Adrenal gland (tissue), 12 donors: ENCODE measurements around the gene EIPR1. TPM values are rescaled to one million over a fixed set of nuclear protein-coding genes. Genes with fewer than 3 reads are reported as not detected.

ENCODE experiments used
- DNase-seq, 7 donors: peaks; one replicate each; pipeline ENCODE4 v3.0.0-alpha.2; 2019 to 2020
- H3K27ac ChIP-seq, 5 donors: fragments of 200-600 bp; sonication (generic) in 4 of 5; 1 replicate in 3 of 5; 2 replicates in 2 of 5; pipeline versions ENCODE4 v1.5.1 to v1.8.0; 2016 to 2020; ENCODE audit warnings: mild to moderate bottlenecking in 1 of 5
- H3K27me3 ChIP-seq: fragments of 200-600 bp; 2 replicates; pipeline ENCODE4 v1.8.0; 2021
- H3K36me3 ChIP-seq, 2 donors: fragments of 200-600 bp; replicated peaks in 1 of 2; 1 replicate in 1 of 2; 2 replicates in 1 of 2; pipeline versions ENCODE4 v1.5.1 to v1.8.0; 2018 to 2022
- H3K4me1 ChIP-seq, 2 donors: fragments of 200-600 bp; replicated peaks in 1 of 2; 1 replicate in 1 of 2; 2 replicates in 1 of 2; pipeline versions ENCODE4 v1.5.1 to v1.8.0; 2018 to 2021
- H3K4me3 ChIP-seq, 4 donors: fragments of 200-600 bp; sonication (generic) in 3 of 4; one replicate each; pipeline ENCODE4 v1.5.1; 2016 to 2018
- H3K9me3 ChIP-seq, 3 donors: fragments of 200-600 bp; sonication (generic) in 1 of 3; replicated peaks in 1 of 3; 1 replicate in 2 of 3; 2 replicates in 1 of 3; pipeline versions ENCODE4 v1.5.1 to v1.8.0; 2016 to 2021
- CTCF ChIP-seq, 6 experiments: fragments of 450-650 bp in 4 of 6; fragments of 200-600 bp in 2 of 6; sonication (generic) in 1 of 6; IDR thresholded peaks; 1 replicate in 5 of 6; 2 replicates in 1 of 6; pipeline versions ENCODE4 v1.5.1 to v1.8.0; 2016 to 2021; ENCODE audit warnings: antibody characterized with exemption in 6 of 6, mild to moderate bottlenecking in 2 of 6, moderate library complexity in 1 of 6
- POLR2A ChIP-seq, 2 donors: fragments of 450-650 bp; IDR thresholded peaks; one replicate each; pipeline ENCODE4 v1.6.1; 2017; ENCODE audit warnings: antibody characterized with exemption in 2 of 2, mild to moderate bottlenecking in 2 of 2, moderate library complexity in 1 of 2
- WGBS, 4 donors: extraction: QIAGEN DNeasy Blood & Tissue Kit in 2 of 4; methylation state at CpG; one replicate each; pipeline versions ENCODE4 v1.1.5 to v1.1.7; 2013 to 2017; 5-methylcytosine and 5-hydroxymethylcytosine counted together
- intact Hi-C, 2 donors: fragments of 100-400 bp; cut with DNase I; formaldehyde crosslinking; loops; one replicate each; pipeline versions ENCODE4 v1.14.1 to v1.15.0; 2022 to 2023
- polyA plus RNA-seq, 3 donors: library from polyadenylated mRNA; stranded (reverse); fragments of 200-250 nt in 2 of 3; fragments of 350-450 nt in 1 of 3; fragmentation: Illumina TruSeq in 1 of 3; extraction: RNeasy Lipid Tissue Mini Kit (QIAGEN cat#74804) in 1 of 3; gene quantifications; one replicate each; pipeline ENCODE4 v1.2.3, GENCODE V29; 2013 to 2014
- total RNA-seq, 9 donors: library from RNA; depleted of rRNA in 4 of 9; stranded (reverse); fragments of >200 nt in 4 of 9; fragments of 120-200 nt in 1 of 9; fragmentation: NEBNext Ultra II Directional in 1 of 9; extraction: Animal tissue kit (Norgen Biotek cat#: 25700) in 1 of 9; gene quantifications; one replicate each; pipeline versions ENCODE4 v1.1.0 to v1.2.4, GENCODE V29; 2013 to 2023
- donor health status: healthy with polysubstance abuse.
- donor health status: Bipolar disorder and iron deficiency.
- donor health status: DM: yes; HTN: yes; CAD: no.
- donor health status: DM: no; HTN: no; CAD: no.
- donor health status: DM: no; HTN: no; CAD: no.
- donor health status: DM: yes; HTN: yes; CAD: no.

EIPR1 gene
- total and polyA plus RNA-seq, 12 donors: 10.3 to 37.9 (median 28.5) TPM

DNA sequence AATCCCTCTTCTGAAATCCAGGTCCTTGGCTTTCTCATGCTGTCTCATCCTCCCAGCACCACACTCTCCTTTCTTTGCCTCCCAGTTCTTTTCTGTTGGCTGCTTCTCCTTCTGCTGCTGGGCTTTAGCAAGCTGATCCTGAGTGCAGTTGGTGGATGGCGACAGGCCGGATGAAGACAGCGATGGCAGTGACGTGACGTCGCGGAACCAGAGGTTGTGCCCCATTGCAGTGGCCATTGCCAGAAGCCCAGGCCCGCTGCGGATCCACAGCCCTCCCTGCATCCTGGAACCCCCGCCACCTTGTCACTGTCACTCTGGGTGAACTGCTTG lies 75.2 kb downstream of the EIPR1 start:
- peak overlapping the region; percentile 76 to 99 (median 93) for H3K27ac ChIP-seq
- intact Hi-C loops: loop anchor here in 1 of 2 donors (10.0 kb wide), 1 partner anchor 298 kb away; no protein-coding TSS in a partner anchor
- peaks cover 5 to 32% of the 10 kb centered on the region in 2 donors for H3K4me1 ChIP-seq
- no peaks in the 10 kb centered on the region for H3K9me3 ChIP-seq
- WGBS, 4 donors: 44 to 56% (median 52%) methylated on average over 10 of the region's 10 CpGs
- peak overlapping the region in 1 of 4 donors; percentile 44 for H3K4me3 ChIP-seq
- no peaks in the 10 kb centered on the region for H3K36me3 ChIP-seq
- no peaks in the 10 kb centered on the region for H3K27me3 ChIP-seq
- TF ChIP-seq POLR2A (IDR thresholded peaks at IDR 0.05) (no peak), CTCF (IDR thresholded peaks at IDR 0.05) (no peak)
- peak in 5 of 7 donors; percentile 49 to 80 (median 61) for DNase-seq

DNA sequence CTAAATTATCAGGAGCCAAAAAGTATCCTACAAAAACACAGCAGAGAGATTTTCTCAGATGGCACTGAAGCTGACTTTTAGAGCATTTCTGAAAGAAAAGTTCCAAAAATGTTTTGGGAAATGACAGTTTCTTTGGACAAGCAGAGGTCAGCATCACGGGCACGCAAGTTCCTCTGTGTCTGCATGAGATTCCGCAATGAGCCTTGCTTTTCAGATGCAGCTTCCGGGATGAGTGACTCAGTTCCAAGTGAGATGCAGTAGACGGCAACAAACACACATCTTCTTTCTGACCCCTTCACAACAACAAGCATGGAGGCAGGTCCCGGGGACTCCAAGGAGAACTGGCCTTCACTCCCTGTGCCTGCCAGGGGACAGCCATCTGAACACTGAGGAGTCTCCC lies 76.6 kb downstream of the EIPR1 start:
- peaks cover 5 to 32% of the 10 kb centered on the region in 2 donors for H3K4me1 ChIP-seq
- TF ChIP-seq CTCF (IDR thresholded peaks at IDR 0.05): no peak
- peak in 1 of 2 donors; percentile 49 for TF ChIP-seq POLR2A (IDR thresholded peaks at IDR 0.05)
- H3K9me3 ChIP-seq: no peaks in the 10 kb centered on the region
- 30 to 50% (median 40%) methylated on average over 5 to 6 of the region's 6 CpGs for WGBS, 4 donors
- peak in 6 of 7 donors; percentile 65 to 86 (median 72) for DNase-seq
- no peak overlapping the region for H3K4me3 ChIP-seq
- H3K27ac ChIP-seq: peak overlapping the region; percentile 76 to 99 (median 93)
- intact Hi-C loops: loop anchor here in 1 of 2 donors (2.0 to 10.0 kb wide), 2 partner anchors 18 to 296 kb away; no protein-coding TSS in a partner anchor
- H3K27me3 ChIP-seq: no peaks in the 10 kb centered on the region
- no peaks in the 10 kb centered on the region for H3K36me3 ChIP-seq

- Histone ChIP-seq H3K4me3 (no peak overlapping the region), H3K4me1 (peaks cover 5 to 32% of the 10 kb centered on the region in 2 donors), H3K9me3 (no peaks in the 10 kb centered on the region), H3K36me3 (no peaks in the 10 kb centered on the region), H3K27me3 (no peaks in the 10 kb centered on the region), H3K27ac (peak overlapping the region; percentile 76 to 99 (median 93))
- TF ChIP-seq POLR2A (IDR thresholded peaks at IDR 0.05) (no peak), CTCF (IDR thresholded peaks at IDR 0.05) (no peak)
- intact Hi-C loops: loop anchor here in 1 of 2 donors (2.0 to 10.0 kb wide), 2 partner anchors 18 to 296 kb away; no protein-coding TSS in a partner anchor
- 61 to 65% (median 62%) methylated on average over 14 of the region's 14 CpGs for WGBS, 4 donors
- peak in 2 of 7 donors; percentile 32 to 40 for DNase-seq
These were observed 77.2 kb downstream of the EIPR1 start for GRCh38 chr2:3300224-3300995.

- Histone ChIP-seq H3K4me3 (no peak overlapping the region), H3K9me3 (no peaks in the 10 kb centered on the region), H3K27ac (peak overlapping the region in 3 of 5 donors; percentile 93 to 99 (median 98)), H3K4me1 (peaks cover 5 to 32% of the 10 kb centered on the region in 2 donors), H3K27me3 (no peaks in the 10 kb centered on the region), H3K36me3 (no peaks in the 10 kb centered on the region)
- DNase-seq: no peak
- intact Hi-C loops: loop anchor here in 1 of 2 donors (2.0 to 10.0 kb wide), 2 partner anchors 17 to 295 kb away; no protein-coding TSS in a partner anchor
- WGBS, 4 donors: 91 to 97% (median 93%) methylated on average over 7 of the region's 7 CpGs
- TF ChIP-seq POLR2A (IDR thresholded peaks at IDR 0.05) (no peak), CTCF (IDR thresholded peaks at IDR 0.05) (no peak)
These were observed 77.9 kb downstream of the EIPR1 start for GRCh38 chr2:3299703-3300102.
